CD4-positive, alpha-beta T cell treated with Interleukin-6 at 100 ng/mL for 8 hours (primary cell): ENCODE measurements around the gene CHMP6.
"Not testable (repeated sequence)": the region's sequence is repeated elsewhere in the genome, so short reads cannot be mapped to it uniquely, and the experiment has no call there.

Experiments used
- DNase-seq: peaks from one replicate; pipeline ENCODE4 v3.0.0-alpha.2; 2020; ENCODE audit warnings: mixed read lengths, low spot score

Gene CHMP6

GRCh38 chr17:81030312-81030711, 38.7 kb downstream of the CHMP6 start:
- not testable (repeated sequence) for DNase-seq

- no peak for DNase-seq
Observed at GRCh38 chr17:81030741-81031565, 39.3 kb downstream of the CHMP6 start.

- no peak for DNase-seq
Observed at GRCh38 chr17:81031566-81032550, 40.2 kb downstream of the CHMP6 start.

GRCh38 chr17:81032641-81033480, 41.2 kb downstream of the CHMP6 start:
- no peak for DNase-seq

GRCh38 chr17:81033535-81034167, 42.0 kb downstream of the CHMP6 start:
- DNase-seq = no peak

GRCh38 chr17:81034168-81034777, 42.6 kb downstream of the CHMP6 start:
- DNase-seq = no peak

- DNase-seq = peak; percentile 98
Observed at GRCh38 chr17:81034779-81035520, 43.3 kb downstream of the CHMP6 start, which contains the start of gene BAIAP2. Gene BAIAP2, plus strand, starts transcription at chr17:81035151. Its CDS starts 104 bp downstream, at chr17:81035255.

- DNase-seq = no peak
Observed at GRCh38 chr17:81035521-81036196, 44.0 kb downstream of the CHMP6 start.

GRCh38 chr17:81036197-81036941, 44.7 kb downstream of the CHMP6 start:
- no peak for DNase-seq

GRCh38 chr17:81037026-81037797, 45.6 kb downstream of the CHMP6 start:
- no peak for DNase-seq

GRCh38 chr17:81037798-81038733, 46.4 kb downstream of the CHMP6 start:
- DNase-seq = no peak

GRCh38 chr17:81039096-81039495, 47.5 kb downstream of the CHMP6 start:
- DNase-seq = no peak

- DNase-seq = no peak
Observed at GRCh38 chr17:81039854-81040758, 48.5 kb downstream of the CHMP6 start.

- no peak for DNase-seq
Observed at GRCh38 chr17:81040791-81041337, 49.2 kb downstream of the CHMP6 start.

GRCh38 chr17:81042606-81043005, 51.0 kb downstream of the CHMP6 start:
- DNase-seq = no peak
